HG02798 (cell line): Measurements from ENCODE around the gene HDAC4.
A peak's percentile ranks its signal among the peaks of the same experiment; 100 is the strongest.
"Not testable (repeated sequence)": the region's sequence is repeated elsewhere in the genome, so short reads cannot be mapped to it uniquely, and the experiment has no call there.

Experiments
- ATAC-seq: cut with Tn5 transposase; IDR thresholded peaks from one replicate; pipeline ENCODE4 v1.9.1; 2021; ENCODE audit warnings: mild to moderate bottlenecking; ENCODE audit not compliant: unreplicated experiment, poor library complexity

The HDAC4 gene

DNA sequence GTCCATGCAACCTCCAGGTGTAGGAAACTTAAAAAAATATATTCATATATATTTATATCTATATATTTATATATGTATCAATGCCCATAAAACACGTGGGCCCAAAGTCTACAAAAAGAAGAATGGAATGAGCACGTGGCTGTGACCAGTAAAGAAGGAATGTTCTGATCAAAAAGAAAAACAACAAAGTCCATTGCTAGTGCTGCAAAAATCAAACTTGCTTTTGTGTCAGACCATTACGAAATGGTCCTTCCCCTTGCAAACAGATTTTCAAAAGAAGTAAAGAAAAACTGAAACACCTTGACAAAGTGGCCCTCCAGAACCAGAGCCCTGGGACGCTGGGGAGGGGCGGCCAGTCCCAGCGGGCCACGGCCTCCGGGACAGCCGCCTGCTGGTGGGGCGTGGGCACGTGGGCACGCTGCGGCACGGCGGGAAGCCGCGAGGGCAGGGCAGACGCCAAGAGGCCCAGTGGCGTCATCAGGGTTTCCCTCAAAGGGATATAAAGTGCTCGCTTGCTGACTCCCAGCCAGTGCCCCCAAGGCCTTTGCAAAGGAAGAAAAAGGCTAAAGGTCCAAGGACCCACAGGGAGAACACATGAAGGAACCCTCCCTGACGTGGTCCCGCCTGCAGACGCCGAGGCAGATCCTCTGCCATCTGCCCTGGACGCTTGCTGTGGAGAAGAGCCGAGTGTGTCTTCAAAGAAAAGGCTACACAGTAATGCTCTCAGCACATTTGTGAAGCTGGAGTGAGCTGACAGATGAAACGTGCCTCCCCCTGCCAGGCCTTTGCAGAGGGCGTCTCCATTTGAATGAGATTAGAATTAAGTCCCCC, 351.2 kb downstream of the HDAC4 start:
- no peak for ATAC-seq

- ATAC-seq: no peak
Measured at GRCh38 chr2:239048736-239049135, 352.1 kb downstream of the HDAC4 start.

DNA sequence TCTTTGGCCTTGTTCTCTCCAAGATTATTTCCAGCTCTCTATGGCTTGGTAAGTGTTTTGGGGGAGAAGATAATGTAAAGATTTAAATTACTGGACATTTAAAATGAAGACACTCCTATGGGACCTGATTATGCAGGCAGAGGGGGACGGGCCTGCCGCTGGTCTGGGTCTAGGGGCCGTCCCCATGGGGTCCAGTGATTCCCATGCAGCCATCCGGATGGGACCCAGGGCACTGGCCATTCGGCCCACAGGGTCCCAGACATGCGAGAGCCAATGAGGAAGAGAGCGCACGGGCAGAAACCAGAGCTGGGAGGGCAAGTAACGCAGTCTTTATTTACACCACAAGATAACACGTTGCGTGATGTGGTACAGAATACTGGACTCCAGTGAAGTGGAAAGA, 353.0 kb downstream of the HDAC4 start:
- ATAC-seq: no peak

DNA sequence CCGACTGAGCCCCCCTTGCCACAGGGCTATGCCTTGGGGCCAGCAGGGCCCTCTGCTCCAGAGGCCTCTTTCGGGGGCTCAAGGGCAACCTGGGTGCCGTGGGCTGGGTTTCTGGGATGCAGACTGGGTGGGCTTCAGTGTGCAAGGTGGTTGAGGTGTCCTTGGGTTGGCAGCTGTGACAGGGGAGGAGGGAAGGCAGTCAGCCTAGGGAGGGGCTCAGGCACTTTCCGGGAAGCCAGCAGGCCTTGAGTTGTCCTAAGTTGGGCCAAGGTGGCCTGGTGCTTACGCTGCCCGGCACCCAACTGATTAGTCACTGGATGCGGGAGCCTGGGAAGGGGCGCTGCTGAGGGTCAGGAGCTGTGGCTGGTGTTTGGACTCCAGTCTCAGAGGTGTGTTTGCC, 353.4 kb downstream of the HDAC4 start:
- ATAC-seq: no peak

DNA sequence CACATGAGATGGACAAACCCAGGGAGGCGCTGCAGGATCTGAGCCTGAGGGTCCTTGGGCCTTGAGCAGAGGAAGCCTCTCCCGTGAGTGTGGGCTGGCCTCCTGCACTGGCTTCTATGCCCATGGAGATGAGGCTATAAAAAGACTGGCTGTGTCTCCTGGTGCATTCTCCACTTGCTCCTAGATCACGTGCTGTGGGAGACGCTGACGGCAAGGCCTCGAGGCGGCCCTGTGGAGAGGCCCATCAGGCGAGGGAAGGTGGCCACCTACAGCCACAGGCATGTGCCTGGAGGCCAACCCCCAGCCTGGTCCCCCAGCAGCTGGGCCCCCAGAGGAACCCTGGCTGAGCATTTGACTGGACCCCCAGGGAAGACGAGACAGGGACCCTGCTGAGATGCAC, 354.0 kb downstream of the HDAC4 start:
- no peak for ATAC-seq

GRCh38 chr2:239044336-239044735, 356.5 kb downstream of the HDAC4 start:
- no peak for ATAC-seq

GRCh38 chr2:239043326-239043725, 357.5 kb downstream of the HDAC4 start:
- no peak for ATAC-seq

DNA sequence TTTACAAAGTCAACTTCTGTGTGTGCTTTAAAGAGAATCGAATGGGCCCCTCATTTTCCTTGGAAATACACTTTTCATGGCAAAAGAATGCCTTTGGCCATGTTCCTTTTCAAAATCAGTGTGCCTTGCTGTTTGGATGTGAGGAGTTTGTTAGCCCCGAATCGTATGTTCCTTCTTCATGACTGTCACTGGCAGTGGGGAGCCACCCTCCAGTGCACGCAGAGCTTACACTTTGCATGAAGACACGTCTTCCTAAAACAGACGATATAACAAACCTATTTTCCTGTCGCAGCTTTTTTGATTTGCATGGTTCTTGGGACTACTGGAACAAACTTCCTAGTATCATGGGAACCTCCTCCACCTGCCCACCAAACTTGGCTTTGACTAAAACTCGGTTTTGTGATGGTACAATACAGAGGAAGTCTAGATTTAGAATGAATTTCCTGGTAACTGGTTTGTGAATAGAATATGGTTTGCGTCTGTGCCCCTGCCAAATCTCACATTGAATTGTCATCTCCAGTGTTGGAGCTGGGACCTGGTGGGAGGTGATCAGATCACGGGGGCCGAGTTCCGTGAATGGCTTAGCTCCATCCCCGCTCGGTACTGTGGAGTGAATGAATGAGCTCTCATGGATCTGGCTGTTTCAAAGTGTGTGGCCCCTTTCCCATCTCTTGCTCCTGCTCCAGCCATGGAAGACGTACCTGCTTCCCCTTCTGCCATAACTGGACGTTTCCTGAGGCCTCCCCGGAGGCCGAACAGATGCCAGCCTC, 358.1 kb downstream of the HDAC4 start:
- no peak for ATAC-seq

GRCh38 chr2:239042046-239042445, 358.8 kb downstream of the HDAC4 start:
- ATAC-seq: no peak

GRCh38 chr2:239041062-239041461, 359.8 kb downstream of the HDAC4 start:
- ATAC-seq: no peak

DNA sequence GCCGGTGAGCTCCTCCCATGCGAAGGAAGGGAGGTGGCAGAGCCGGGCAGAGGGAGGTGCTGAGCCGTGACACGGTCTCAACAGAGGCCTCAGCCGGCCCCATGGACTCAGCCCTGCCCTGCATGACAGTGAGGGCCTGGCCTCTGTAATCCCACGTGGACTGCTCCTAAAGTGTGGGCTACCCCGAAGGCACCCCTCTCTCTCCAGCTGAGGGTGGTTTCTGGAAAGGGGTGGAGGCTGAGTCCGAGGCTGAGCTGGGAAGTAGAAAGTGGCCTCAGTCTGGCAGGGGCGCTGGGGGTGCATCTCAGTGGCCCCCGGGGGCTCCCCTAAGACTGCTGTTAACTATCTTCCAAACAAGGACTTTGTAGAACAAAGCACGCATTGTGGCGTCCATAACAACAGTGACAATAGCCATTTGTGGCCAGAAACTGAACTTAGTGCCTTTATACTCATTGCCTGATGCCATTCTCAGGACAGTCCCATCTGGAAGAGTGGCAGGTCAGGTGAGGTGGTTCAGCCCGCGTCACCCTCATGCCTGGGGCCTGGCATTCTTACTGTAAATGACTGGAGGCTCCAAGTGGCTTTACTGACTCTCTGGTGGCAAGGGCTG, 360.6 kb downstream of the HDAC4 start:
- no peak for ATAC-seq

GRCh38 chr2:239039479-239039861, 361.4 kb downstream of the HDAC4 start:
- no peak for ATAC-seq

DNA sequence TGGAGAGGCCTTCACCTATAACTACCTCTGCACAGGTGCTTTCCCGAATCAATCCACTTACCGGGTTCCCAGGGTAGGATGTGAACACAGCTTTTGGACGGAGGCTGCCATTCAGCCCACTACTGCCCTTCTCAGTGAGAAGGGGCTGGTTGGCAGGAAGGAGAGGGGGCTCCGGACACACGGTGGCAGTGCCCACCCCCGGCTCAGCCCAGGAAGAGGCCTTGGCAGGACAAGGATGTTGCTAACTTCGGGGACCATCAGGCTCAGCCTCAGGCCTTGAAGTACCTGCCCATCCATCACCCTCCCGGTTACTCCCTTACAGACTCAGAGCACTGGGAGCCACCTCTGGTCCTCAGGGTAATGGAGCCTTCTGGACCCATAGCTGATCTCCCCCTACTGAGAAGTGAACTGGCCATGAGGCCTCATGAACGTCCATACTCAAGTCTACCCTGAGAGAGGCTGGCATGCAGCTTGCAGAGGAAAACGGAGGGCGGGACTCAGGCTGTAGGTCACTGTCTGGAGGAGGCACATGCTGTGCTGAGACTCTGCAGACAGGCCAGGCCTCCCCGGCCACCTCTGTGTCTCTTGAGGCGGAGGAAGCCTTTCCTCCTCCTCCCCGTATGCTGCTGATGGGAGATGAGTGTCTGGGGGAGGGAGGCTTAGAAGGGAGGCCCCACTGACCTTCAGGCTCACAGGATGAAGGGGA, 361.9 kb downstream of the HDAC4 start:
- ATAC-seq: no peak

GRCh38 chr2:239038284-239038683, 362.5 kb downstream of the HDAC4 start:
- not testable (repeated sequence) for ATAC-seq

- no peak for ATAC-seq
Measured at GRCh38 chr2:239037559-239037910, 363.3 kb downstream of the HDAC4 start.

DNA sequence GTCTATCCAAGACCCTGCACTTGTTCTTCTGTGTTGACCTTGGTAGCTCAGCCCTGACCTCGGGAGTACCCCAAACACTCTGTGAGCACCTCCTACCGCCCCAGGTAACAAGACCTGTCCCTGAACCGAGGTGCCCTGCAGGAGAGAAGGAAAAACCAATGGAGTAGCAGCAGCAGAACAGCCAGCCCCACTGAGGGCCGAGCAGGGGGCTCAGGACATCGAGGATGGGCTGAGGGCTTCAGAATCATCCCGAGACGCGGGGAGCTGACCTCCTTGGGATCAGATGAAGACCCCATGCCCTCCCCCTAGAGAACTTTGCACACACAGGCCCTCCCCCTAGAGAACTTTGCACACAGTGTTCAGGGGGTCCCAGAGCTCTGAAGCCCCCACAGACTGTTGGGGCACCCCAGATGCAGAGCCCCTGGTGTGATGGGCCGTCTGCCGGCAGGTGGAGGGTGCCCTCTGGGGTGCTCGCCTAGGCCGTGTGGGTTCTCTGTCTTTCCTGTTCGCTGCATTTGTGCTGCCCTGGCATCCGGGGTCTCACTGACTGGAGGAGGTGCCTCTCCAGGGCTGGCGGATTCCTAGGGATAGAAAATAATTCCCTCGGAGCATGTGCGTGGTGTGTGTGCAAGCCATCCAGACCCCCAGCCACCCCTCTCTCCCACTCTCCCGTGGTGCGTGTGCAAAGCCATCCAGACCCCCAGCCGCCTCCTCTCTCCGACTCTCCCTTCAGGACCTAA, 363.8 kb downstream of the HDAC4 start:
- no peak for ATAC-seq

DNA sequence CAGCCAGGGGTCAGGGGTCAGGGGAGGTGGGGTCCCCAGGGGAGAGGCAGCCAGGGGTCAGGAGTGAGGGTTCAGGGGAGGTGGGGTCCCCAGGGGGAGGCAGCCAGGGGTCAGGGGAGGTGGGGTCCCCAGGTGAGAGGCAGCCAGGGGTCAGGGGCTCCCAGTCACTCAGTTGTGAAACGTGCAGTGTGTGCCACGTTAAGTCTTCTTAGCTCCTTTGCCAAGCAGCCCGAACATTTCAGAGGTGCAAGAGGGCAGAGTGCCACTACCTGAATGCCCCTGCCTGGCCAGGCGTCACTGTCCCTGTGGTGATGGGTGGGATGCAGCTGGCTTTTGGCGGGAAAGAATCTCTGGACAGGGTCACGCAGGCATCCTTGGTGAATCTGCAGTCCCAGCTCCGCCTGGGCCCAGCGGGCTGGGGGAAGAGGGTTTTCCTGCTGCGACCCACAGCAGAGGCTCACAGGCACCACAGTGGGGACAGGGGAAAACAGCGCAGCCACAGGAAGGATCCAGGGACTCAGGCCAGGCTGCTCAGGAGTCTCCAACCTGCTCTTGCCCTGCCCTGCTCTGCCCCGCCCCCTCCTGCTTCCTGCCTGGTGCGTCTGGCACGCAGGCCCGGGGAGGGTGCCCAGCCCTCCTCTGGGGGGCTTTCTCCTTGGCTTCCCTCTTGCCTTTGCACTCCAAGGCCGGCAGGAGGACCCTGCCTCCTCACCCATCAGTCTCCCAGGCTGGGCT, 364.7 kb downstream of the HDAC4 start:
- ATAC-seq: no peak

GRCh38 chr2:239035361-239035814, 365.4 kb downstream of the HDAC4 start:
- ATAC-seq: peak; percentile 50

DNA sequence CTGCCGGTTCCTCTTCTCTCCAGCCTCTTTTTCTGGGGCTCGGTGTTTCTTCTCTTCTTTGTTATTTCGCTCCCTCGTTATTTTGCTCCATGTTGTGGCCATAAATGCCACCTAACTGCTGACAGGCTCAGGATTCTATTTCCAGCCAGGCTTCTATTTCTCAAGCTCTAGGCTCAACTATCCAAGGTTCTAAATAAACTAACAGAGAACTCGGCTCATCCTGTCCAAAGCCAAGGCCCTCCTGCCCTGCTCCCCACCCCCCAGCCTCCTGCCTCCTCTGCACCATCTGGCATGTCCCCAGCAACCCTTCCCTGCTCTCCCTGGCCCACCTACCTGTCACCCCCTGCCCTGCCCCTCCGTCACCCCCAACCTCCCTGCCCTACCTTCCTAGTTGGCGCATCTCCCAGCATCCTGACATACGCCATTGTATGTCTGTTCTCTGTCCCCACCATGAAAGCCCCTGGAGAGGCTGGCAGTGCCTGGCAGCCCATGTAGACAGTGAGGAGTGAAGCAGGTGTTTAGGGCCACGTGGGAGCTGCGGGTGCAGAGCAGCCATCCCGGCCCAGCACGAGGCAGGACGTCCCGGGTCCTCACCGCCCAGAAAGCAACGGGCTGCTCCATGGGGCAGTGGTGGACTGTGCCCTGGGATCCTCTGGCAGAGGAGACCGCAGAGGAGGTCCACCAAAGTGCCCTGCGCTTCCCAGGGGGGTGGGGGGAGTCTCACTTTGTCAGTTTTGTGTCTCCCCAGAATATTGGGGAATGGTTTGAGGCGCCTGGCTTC, 366.1 kb downstream of the HDAC4 start:
- no peak for ATAC-seq
